Parathyroid adenoma (tissue), 2 donors: Measurements from ENCODE around the gene FDX2.

Experiments used
- H2AFZ ChIP-seq: fragments of 300-600 bp; sonication (generic); one replicate; pipeline ENCODE4 v1.7.0; 2017; ENCODE audit warnings: antibody characterized with exemption, mild to moderate bottlenecking
- H3K27ac ChIP-seq: fragments of 300-600 bp; sonication (generic); one replicate; pipeline ENCODE4 v1.7.0; 2017
- H3K27me3 ChIP-seq: fragments of 300-600 bp; sonication (generic); one replicate; pipeline ENCODE4 v1.7.0; 2017; ENCODE audit warnings: low read length; ENCODE audit not compliant: control insufficient read depth, insufficient read depth
- H3K36me3 ChIP-seq: fragments of 300-600 bp; sonication (generic); one replicate; pipeline ENCODE4 v1.7.0; 2017; ENCODE audit warnings: low read length; ENCODE audit not compliant: control insufficient read depth, insufficient read depth
- H3K4me1 ChIP-seq: fragments of 300-600 bp; sonication (generic); one replicate; pipeline ENCODE4 v1.7.0; 2017; ENCODE audit warnings: control low read depth
- H3K4me2 ChIP-seq: fragments of 300-600 bp; sonication (generic); one replicate; pipeline ENCODE4 v1.7.0; 2017; ENCODE audit warnings: low read length
- H3K4me3 ChIP-seq: fragments of 300-600 bp; sonication (generic); one replicate; pipeline ENCODE4 v1.7.0; 2017; ENCODE audit warnings: low read depth, low read length
- H3K79me2 ChIP-seq: fragments of 300-600 bp; sonication (generic); one replicate; pipeline ENCODE4 v1.7.0; 2017; ENCODE audit warnings: control low read depth
- H3K9ac ChIP-seq: fragments of 300-600 bp; sonication (generic); one replicate; pipeline ENCODE4 v1.7.0; 2017; ENCODE audit warnings: mild to moderate bottlenecking
- H3K9me3 ChIP-seq: fragments of 300-600 bp; sonication (generic); one replicate; pipeline ENCODE4 v1.7.0; 2017; ENCODE audit warnings: low read length; ENCODE audit not compliant: control insufficient read depth
- CTCF ChIP-seq: fragments of 300-600 bp; sonication (generic); IDR thresholded peaks from one replicate; pipeline ENCODE4 v1.7.0; 2017; ENCODE audit warnings: antibody characterized with exemption, mild to moderate bottlenecking
- donor health status: primary hyperparathyroidism.

FDX2 gene

GRCh38 chr19:10266706-10267105, 49.1 kb downstream of the FDX2 start:
- H3K36me3 ChIP-seq: no peaks in the 10 kb centered on the region
- H3K27me3 ChIP-seq: no peaks in the 10 kb centered on the region
- no peak overlapping the region for H3K4me2 ChIP-seq
- H3K4me1 ChIP-seq: no peaks in the 10 kb centered on the region
- no peak overlapping the region for H3K27ac ChIP-seq
- H3K9me3 ChIP-seq: no peaks in the 10 kb centered on the region
- no peak overlapping the region for H3K9ac ChIP-seq
- TF ChIP-seq CTCF: no peak
- no peaks in the 10 kb centered on the region for H3K79me2 ChIP-seq
- no peak overlapping the region for H3K4me3 ChIP-seq
- no peak overlapping the region for H2AFZ ChIP-seq

GRCh38 chr19:10262771-10263170, 53.0 kb downstream of the FDX2 start:
- Histone ChIP-seq H3K4me3 (no peak overlapping the region), H3K36me3 (no peaks in the 10 kb centered on the region), H3K27me3 (no peaks in the 10 kb centered on the region), H2AFZ (no peak overlapping the region), H3K4me2 (no peak overlapping the region), H3K4me1 (no peaks in the 10 kb centered on the region), H3K27ac (no peak overlapping the region), H3K79me2 (no peaks in the 10 kb centered on the region), H3K9ac (no peak overlapping the region), H3K9me3 (no peaks in the 10 kb centered on the region)
- no peak for TF ChIP-seq CTCF

- Histone ChIP-seq H3K9ac (no peak overlapping the region), H3K4me3 (no peak overlapping the region), H3K36me3 (no peaks in the 10 kb centered on the region), H2AFZ (no peak overlapping the region), H3K27ac (no peak overlapping the region), H3K4me2 (no peak overlapping the region), H3K4me1 (no peaks in the 10 kb centered on the region), H3K27me3 (no peaks in the 10 kb centered on the region), H3K79me2 (no peaks in the 10 kb centered on the region), H3K9me3 (no peaks in the 10 kb centered on the region)
- TF ChIP-seq CTCF: no peak
These were observed 55.7 kb downstream of the FDX2 start for GRCh38 chr19:10260141-10260584.
